GDM1 (cell line): ENCODE results near the gene PRR23E.

Source experiments
- DNase-seq: peaks from one replicate; lab custom pipeline; 2025; lab: John Stamatoyannopoulos, UW

Gene PRR23E

GRCh38 chr3:127209840-127210653 lies 17.1 kb downstream of the PRR23E start:
- no peak for DNase-seq

GRCh38 chr3:127210654-127210943 lies 17.7 kb downstream of the PRR23E start:
- no peak for DNase-seq

- no peak for DNase-seq
Observed at GRCh38 chr3:127211118-127212060, 18.5 kb downstream of the PRR23E start.

- DNase-seq, result no peak
Observed at GRCh38 chr3:127212231-127212630, 19.3 kb downstream of the PRR23E start.

GRCh38 chr3:127212711-127213110 lies 19.8 kb downstream of the PRR23E start:
- DNase-seq, result no peak

- DNase-seq, result no peak
Observed at GRCh38 chr3:127213381-127213918, 20.5 kb downstream of the PRR23E start.

GRCh38 chr3:127214975-127215374 lies 22.0 kb downstream of the PRR23E start:
- no peak for DNase-seq

- DNase-seq, result no peak
Observed at GRCh38 chr3:127215714-127216414, 22.9 kb downstream of the PRR23E start.

- DNase-seq, result no peak
Observed at GRCh38 chr3:127216415-127217261, 23.7 kb downstream of the PRR23E start.

- no peak for DNase-seq
Observed at GRCh38 chr3:127217596-127218453, 24.9 kb downstream of the PRR23E start.

GRCh38 chr3:127218454-127218922 lies 25.6 kb downstream of the PRR23E start:
- DNase-seq, result no peak

GRCh38 chr3:127220497-127220896 lies 27.6 kb downstream of the PRR23E start:
- no peak for DNase-seq

GRCh38 chr3:127221037-127221436 lies 28.1 kb downstream of the PRR23E start:
- no peak for DNase-seq

GRCh38 chr3:127221446-127222035 lies 28.6 kb downstream of the PRR23E start:
- no peak for DNase-seq

- no peak for DNase-seq
Observed at GRCh38 chr3:127222163-127222562, 29.2 kb downstream of the PRR23E start.

- no peak for DNase-seq
Observed at GRCh38 chr3:127222664-127223063, 29.7 kb downstream of the PRR23E start.

GRCh38 chr3:127224118-127224517 lies 31.2 kb downstream of the PRR23E start:
- DNase-seq, result peak; percentile 55

- no peak for DNase-seq
Observed at GRCh38 chr3:127226457-127226856, 33.5 kb downstream of the PRR23E start.

GRCh38 chr3:127226946-127227842 lies 34.3 kb downstream of the PRR23E start:
- DNase-seq, result no peak
